Upper lobe of left lung (tissue), 4 donors: ENCODE results near the gene CCL19.

Experiments
- EP300 ChIP-seq, 4 donors: sonication (generic); formaldehyde crosslinking; IDR thresholded peaks; one replicate each; pipeline ENCODE4 v1.5.1; 2017; ENCODE audit warnings: antibody characterized with exemption in 4 of 4, control low read depth in 2 of 4
- POLR2AphosphoS5 ChIP-seq, 2 donors: sonication (generic); formaldehyde crosslinking; IDR thresholded peaks; one replicate each; pipeline ENCODE4 v1.5.1; 2017; ENCODE audit warnings: antibody characterized with exemption in 2 of 2
- TF ChIP-seq, protein P1 (sequence below), 6 experiments: fragments of 450-650 bp in 4 of 6; fragments of 200-600 bp in 2 of 6; sonication (generic) in 2 of 6; IDR thresholded peaks; one replicate each; pipeline ENCODE4 v1.5.1; 2016 to 2019; ENCODE audit warnings: antibody characterized with exemption in 6 of 6

DNA sequence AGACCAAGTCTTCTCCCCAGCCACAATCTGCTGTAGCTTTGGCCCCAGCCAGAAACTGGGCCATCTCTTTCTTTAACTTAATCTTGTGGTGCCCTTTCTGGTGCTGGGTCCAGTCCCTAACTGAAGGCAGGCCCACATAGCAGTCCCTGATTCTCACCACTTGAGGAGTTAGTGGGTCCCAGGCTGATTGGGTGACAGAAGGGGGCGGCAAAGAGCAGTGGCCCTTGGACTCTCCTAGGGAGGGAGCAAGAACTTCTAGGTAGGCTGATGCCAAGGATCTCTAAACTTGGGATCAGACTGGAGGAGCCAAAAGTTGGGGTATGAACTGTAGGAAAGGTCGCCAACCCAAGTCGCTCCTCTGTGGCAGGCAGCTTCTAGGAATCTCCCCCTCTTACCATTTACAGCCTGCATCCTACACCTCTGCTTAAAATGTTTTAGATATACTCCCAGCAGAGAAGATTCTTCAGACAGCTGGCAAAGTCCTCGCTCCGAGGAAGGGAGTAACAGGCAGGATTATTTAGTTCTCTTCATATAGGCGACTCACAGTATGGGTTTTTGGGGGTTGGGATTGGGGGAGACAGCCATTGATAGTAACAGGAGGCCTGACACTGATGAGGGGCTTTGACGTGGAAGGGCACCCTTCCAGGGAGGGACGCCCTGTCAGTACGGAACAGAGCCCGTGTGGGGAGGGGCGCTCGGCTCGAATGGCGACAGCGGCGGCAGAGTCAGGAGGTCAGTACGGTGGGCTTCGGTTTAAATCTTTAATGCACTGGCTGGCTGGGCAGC is 26.6 kb downstream of the CCL19 start:
- TF ChIP-seq POLR2AphosphoS5 (IDR thresholded peaks at IDR 0.05) (no peak), EP300 (IDR thresholded peaks at IDR 0.05) (no peak)
- TF ChIP-seq, protein P1, sequence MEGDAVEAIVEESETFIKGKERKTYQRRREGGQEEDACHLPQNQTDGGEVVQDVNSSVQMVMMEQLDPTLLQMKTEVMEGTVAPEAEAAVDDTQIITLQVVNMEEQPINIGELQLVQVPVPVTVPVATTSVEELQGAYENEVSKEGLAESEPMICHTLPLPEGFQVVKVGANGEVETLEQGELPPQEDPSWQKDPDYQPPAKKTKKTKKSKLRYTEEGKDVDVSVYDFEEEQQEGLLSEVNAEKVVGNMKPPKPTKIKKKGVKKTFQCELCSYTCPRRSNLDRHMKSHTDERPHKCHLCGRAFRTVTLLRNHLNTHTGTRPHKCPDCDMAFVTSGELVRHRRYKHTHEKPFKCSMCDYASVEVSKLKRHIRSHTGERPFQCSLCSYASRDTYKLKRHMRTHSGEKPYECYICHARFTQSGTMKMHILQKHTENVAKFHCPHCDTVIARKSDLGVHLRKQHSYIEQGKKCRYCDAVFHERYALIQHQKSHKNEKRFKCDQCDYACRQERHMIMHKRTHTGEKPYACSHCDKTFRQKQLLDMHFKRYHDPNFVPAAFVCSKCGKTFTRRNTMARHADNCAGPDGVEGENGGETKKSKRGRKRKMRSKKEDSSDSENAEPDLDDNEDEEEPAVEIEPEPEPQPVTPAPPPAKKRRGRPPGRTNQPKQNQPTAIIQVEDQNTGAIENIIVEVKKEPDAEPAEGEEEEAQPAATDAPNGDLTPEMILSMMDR (IDR thresholded peaks at IDR 0.05), result peak; percentile 61 to 82 (median 70)
